A549 (cell line): Measurements from ENCODE around the gene FAM118A.

ENCODE experiments used
- CTCF ChIP-seq: fragments of >200 bp; sonication (Bioruptor Twin); formaldehyde crosslinking; IDR thresholded peaks from 3 replicates; pipeline ENCODE4 v1.5.1; 2016
- ELK1 ChIP-seq: fragments of 150-350 bp; IDR thresholded peaks from 2 replicates; pipeline ENCODE4 v1.6.1; 2014; ENCODE audit warnings: low read depth, mild to moderate bottlenecking, low read length
- MAZ ChIP-seq: fragments of 150-350 bp; IDR thresholded peaks from 2 replicates; pipeline ENCODE4 v1.6.1; 2014; ENCODE audit warnings: antibody characterized with exemption, low read depth, low read length, borderline replicate concordance
- NFE2L2 ChIP-seq: fragments of 150-350 bp; conservative IDR thresholded peaks from 2 replicates; pipeline ENCODE4 v1.6.1; 2014; ENCODE audit warnings: low read length
- POLR2A ChIP-seq: IDR thresholded peaks from 2 replicates; pipeline ENCODE4 v1.6.1; 2012; ENCODE audit warnings: mild to moderate bottlenecking, low read length
- RCOR1 ChIP-seq: fragments of 150-350 bp; IDR thresholded peaks from 2 replicates; pipeline ENCODE4 v1.6.1; 2014; ENCODE audit warnings: antibody characterized with exemption, low read length, low read depth
- RNF2 ChIP-seq: fragments of 200-600 bp; sonication (generic); IDR thresholded peaks from 2 replicates; pipeline ENCODE4 v1.6.1; 2016; ENCODE audit warnings: low read depth, mild to moderate bottlenecking, antibody characterized with exemption, moderate library complexity, borderline replicate concordance
- SREBF2 ChIP-seq: fragments of 450-650 bp; IDR thresholded peaks from 2 replicates; pipeline ENCODE4 v1.6.1; 2014; ENCODE audit warnings: mild to moderate bottlenecking, moderate library complexity
- TF ChIP-seq, protein P1 (sequence below): IDR thresholded peaks from 2 replicates; pipeline ENCODE4 v1.6.1; 2012
- TF ChIP-seq, protein P2 (sequence below): IDR thresholded peaks from 2 replicates; pipeline ENCODE4 v1.6.1; 2012

GRCh38 chr22:45303181-45303580 is 6.6 kb upstream of the FAM118A start:
- TF ChIP-seq, protein P1, sequence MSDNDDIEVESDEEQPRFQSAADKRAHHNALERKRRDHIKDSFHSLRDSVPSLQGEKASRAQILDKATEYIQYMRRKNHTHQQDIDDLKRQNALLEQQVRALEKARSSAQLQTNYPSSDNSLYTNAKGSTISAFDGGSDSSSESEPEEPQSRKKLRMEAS: no peak
- TF ChIP-seq CTCF (no peak), MAZ (no peak), NFE2L2 (no peak), ELK1 (no peak), RNF2 (no peak), SREBF2 (no peak), POLR2A (no peak), RCOR1 (no peak)
- TF ChIP-seq, protein P2, sequence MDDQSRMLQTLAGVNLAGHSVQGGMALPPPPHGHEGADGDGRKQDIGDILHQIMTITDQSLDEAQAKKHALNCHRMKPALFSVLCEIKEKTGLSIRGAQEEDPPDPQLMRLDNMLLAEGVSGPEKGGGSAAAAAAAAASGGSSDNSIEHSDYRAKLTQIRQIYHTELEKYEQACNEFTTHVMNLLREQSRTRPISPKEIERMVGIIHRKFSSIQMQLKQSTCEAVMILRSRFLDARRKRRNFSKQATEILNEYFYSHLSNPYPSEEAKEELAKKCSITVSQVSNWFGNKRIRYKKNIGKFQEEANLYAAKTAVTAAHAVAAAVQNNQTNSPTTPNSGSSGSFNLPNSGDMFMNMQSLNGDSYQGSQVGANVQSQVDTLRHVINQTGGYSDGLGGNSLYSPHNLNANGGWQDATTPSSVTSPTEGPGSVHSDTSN: no peak
